Effector memory CD4-positive, alpha-beta T cell (primary cell): ENCODE data around the gene PCDHGA9.
"Not testable (repeated sequence)": the region's sequence is repeated elsewhere in the genome, so short reads cannot be mapped to it uniquely, and the experiment has no call there.

Source experiments
- DNase-seq, 3 donors: peaks; one replicate each; pipeline ENCODE4 v3.0.0-alpha.2; 2020
- H3K27ac ChIP-seq: 2 replicates; pipeline ENCODE4 v1.7.0; 2013; ENCODE audit warnings: mild to moderate bottlenecking, low read length, moderate library complexity; ENCODE audit not compliant: insufficient read depth, poor library complexity, severe bottlenecking
- H3K27me3 ChIP-seq: replicated peaks from 2 replicates; pipeline ENCODE4 v1.7.0; 2013; ENCODE audit warnings: mild to moderate bottlenecking, low read length; ENCODE audit not compliant: insufficient read depth, control insufficient read depth, poor library complexity, severe bottlenecking
- H3K36me3 ChIP-seq: 2 replicates; pipeline ENCODE4 v1.7.0; 2013; ENCODE audit warnings: mild to moderate bottlenecking, low read length, moderate library complexity; ENCODE audit not compliant: control insufficient read depth, insufficient read depth
- H3K4me1 ChIP-seq: 2 replicates; pipeline ENCODE4 v1.7.0; 2013; ENCODE audit warnings: low read length, mild to moderate bottlenecking; ENCODE audit not compliant: control insufficient read depth, insufficient read depth, poor library complexity, severe bottlenecking
- H3K4me3 ChIP-seq: 2 replicates; pipeline ENCODE4 v1.7.0; 2013; ENCODE audit warnings: low read length, low read depth, mild to moderate bottlenecking; ENCODE audit not compliant: insufficient read depth, poor library complexity, severe bottlenecking
- H3K9me3 ChIP-seq: 2 replicates; pipeline ENCODE4 v1.7.0; 2013; ENCODE audit warnings: mild to moderate bottlenecking, low read length, moderate library complexity; ENCODE audit not compliant: control insufficient read depth

The PCDHGA9 gene

DNA sequence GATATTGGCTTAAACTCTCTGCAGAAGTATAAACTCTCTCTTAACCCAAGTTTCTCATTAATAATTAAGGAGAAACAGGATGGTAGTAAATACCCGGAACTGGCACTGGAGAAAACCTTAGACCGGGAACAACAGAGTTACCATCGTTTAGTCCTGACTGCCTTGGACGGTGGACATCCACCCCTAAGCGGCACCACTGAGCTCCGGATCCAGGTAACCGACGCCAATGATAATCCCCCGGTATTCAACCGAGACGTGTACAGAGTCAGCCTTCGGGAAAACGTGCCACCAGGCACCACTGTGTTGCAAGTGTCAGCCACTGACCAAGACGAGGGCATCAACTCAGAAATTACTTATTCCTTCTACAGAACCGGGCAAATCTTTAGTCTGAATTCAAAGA is 4.0 kb upstream of the PCDHGA9 start:
- Histone ChIP-seq H3K27me3 (peaks cover 16% of the 10 kb centered on the region), H3K4me3 (no peak overlapping the region), H3K9me3 (peaks cover 4% of the 10 kb centered on the region), H3K4me1 (no peaks in the 10 kb centered on the region), H3K27ac (no peak overlapping the region), H3K36me3 (no peaks in the 10 kb centered on the region)
- no peak for DNase-seq

DNA sequence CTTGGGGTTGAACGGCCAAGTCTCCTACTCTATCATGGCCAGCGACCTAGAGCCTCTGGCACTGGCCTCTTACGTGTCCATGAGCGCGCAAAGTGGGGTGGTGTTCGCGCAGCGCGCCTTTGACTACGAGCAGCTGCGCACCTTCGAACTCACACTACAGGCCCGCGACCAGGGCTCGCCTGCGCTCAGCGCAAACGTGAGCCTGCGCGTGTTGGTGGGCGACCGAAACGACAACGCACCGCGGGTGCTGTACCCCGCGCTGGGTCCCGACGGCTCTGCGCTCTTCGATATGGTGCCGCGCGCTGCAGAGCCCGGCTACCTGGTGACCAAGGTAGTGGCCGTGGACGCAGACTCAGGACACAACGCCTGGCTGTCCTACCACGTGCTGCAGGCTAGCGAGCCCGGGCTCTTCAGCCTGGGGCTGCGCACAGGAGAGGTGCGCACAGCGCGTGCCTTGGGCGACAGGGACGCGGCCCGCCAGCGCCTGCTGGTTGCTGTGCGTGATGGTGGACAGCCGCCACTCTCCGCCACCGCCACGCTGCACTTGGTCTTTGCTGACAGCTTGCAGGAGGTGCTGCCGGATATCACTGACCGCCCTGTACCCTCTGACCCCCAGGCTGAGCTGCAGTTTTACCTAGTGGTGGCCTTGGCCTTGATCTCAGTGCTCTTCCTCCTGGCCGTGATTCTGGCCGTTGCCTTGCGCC is 2.9 kb upstream of the PCDHGA9 start:
- H3K27ac ChIP-seq: no peak overlapping the region
- DNase-seq: no peak
- no peak overlapping the region for H3K4me3 ChIP-seq
- H3K9me3 ChIP-seq: peaks cover 4% of the 10 kb centered on the region
- peaks cover 21% of the 10 kb centered on the region for H3K27me3 ChIP-seq
- H3K4me1 ChIP-seq: no peaks in the 10 kb centered on the region
- H3K36me3 ChIP-seq: no peaks in the 10 kb centered on the region

DNA sequence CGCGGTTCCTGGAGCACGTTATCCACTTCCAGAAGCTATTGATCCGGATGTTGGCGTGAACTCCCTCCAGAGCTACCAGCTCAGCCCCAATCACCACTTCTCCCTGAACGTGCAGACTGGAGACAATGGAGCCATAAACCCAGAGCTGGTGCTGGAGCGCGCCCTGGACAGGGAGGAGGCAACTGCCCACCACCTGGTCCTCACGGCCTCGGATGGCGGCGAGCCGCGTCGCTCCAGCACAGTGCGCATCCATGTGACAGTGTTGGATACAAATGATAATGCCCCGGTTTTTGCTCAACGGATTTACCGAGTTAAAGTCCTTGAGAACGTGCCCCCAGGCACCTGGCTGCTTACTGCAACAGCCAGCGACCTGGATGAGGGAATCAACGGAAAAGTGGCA is 809 bp downstream of the PCDHGA9 start:
- H3K36me3 ChIP-seq: no peaks in the 10 kb centered on the region
- peaks cover 4% of the 10 kb centered on the region for H3K9me3 ChIP-seq
- H3K27ac ChIP-seq: no peak overlapping the region
- DNase-seq: no peak
- no peak overlapping the region for H3K4me3 ChIP-seq
- H3K4me1 ChIP-seq: no peaks in the 10 kb centered on the region
- peaks cover 33% of the 10 kb centered on the region for H3K27me3 ChIP-seq

DNA sequence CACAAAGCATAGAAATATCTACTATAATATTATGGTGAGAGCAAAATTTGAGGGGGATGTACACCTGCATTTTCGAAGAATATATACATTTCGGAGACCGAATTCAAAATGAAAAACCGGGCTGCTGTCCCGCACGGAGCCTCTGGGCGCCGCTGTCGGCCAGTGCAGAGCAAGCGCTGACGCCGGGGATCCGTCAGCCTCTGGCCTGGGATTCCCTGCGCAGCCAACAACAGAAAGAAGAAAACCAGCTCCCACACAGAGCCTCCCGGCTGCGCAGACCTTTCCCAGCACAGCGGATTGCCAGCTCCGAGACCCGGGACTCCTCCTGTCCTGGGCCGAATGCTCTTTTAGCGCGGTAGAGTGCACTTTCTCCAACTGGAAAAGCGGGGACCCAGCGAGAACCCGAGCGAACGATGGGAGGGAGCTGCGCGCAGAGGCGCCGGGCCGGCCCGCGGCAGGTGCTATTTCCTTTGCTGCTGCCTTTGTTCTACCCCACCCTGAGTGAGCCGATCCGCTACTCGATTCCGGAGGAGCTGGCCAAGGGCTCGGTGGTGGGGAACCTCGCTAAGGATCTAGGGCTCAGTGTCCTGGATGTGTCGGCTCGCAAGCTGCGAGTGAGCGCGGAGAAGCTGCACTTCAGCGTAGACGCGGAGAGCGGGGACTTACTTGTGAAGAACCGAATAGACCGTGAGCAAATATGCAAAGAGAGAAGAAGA is 5.4 kb downstream of the PCDHGA9 start, which contains the start of gene PCDHGB6:
PCDHGB6 (plus strand) TSS at position 232 of the 716 bp plus-strand sequence; CDS start at position 414, 182 bp downstream.
- H3K27me3 ChIP-seq: peaks cover 39% of the 10 kb centered on the region
- not testable (repeated sequence) for H3K27ac ChIP-seq, H3K9me3 ChIP-seq, H3K4me1 ChIP-seq, H3K4me3 ChIP-seq, DNase-seq, H3K36me3 ChIP-seq

DNA sequence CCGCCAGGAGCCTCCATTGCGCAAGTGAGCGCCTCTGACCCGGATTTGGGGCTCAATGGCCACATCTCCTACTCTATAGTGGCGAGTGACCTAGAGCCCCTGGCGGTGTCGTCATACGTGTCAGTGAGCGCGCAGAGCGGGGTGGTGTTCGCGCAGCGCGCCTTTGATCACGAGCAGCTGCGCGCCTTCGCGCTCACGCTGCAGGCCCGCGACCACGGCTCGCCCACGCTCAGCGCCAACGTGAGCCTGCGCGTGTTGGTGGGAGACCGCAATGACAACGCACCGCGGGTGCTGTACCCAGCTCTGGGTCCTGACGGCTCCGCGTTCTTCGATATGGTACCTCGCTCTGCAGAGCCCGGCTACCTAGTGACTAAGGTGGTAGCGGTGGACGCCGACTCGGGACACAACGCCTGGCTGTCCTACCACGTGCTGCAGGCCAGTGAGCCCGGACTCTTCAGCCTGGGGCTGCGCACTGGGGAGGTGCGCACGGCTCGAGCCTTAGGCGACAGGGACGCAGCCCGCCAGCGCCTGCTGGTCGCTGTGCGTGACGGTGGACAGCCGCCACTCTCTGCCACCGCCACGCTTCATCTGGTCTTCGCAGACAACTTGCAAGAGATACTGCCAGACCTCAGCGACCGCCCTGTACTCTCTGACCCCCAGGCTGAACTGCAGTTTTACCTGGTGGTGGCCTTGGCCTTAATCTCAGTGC is 7.2 kb downstream of the PCDHGA9 start:
- Histone ChIP-seq H3K4me3 (no peak overlapping the region), H3K4me1 (peaks cover 4% of the 10 kb centered on the region), H3K27me3 (peaks cover 45% of the 10 kb centered on the region), H3K27ac (no peak overlapping the region), H3K36me3 (no peaks in the 10 kb centered on the region), H3K9me3 (peaks cover 3% of the 10 kb centered on the region)
- DNase-seq: no peak

DNA sequence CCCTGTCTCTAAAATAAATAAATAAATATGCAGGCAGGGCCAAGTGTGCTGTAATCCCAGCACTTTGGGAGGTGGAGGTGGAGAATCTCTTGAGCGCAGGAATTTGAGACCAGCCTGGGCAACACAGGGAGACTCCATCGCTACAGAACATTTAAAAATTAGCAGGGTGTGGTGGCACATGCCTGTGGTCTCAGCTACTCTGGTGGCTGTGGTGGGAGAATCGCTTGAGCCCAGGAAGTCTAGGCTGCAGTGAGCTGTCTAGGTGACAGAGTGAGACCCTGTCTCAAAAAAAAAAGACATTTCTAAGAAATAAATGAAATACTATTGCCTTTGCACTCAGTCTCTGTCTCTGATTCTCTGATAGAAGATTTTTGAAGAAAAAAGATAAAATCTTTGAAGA is 9.0 kb downstream of the PCDHGA9 start:
- no peak overlapping the region for H3K4me3 ChIP-seq
- H3K27ac ChIP-seq: no peak overlapping the region
- H3K36me3 ChIP-seq: no peaks in the 10 kb centered on the region
- no peak for DNase-seq
- peaks cover 3% of the 10 kb centered on the region for H3K9me3 ChIP-seq
- H3K27me3 ChIP-seq: peaks cover 54% of the 10 kb centered on the region
- H3K4me1 ChIP-seq: peaks cover 7% of the 10 kb centered on the region

DNA sequence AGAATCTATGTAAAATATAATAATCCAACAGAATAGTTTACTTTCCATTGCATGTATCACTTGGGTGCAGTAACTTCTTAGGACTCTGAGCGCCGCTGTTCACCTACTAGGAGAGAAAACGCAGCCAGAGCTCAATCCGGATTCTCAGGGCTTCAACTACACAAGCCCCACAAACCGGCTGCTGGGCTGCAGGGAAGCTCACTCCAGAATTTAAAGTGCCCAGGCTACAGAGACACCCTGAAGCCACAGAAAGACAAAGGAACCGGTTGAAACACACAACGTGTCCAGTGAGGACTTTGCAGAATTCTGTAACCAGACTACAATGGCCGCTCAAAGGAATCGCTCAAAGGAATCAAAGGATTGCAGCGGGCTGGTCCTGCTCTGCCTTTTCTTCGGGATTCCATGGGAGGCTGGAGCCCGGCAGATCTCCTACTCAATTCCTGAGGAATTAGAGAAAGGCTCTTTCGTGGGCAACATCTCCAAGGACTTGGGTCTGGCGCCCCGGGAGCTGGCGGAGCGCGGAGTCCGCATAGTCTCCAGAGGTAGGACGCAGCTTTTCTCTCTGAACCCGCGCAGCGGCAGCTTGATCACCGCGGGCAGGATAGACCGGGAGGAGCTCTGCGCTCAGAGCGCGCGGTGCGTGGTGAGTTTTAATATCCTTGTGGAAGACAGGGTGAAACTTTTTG is 10.4 kb downstream of the PCDHGA9 start, which contains the start of gene PCDHGA10:
PCDHGA10 (plus strand) TSS at position 134 of the 686 bp plus-strand sequence; CDS start at position 323, 189 bp downstream.
- H3K27me3 ChIP-seq: peaks cover 54% of the 10 kb centered on the region
- H3K4me3 ChIP-seq: peak within 1 kb of the TSS; percentile 37
- H3K9me3 ChIP-seq: peaks cover 3% of the 10 kb centered on the region
- peak in 2 of 3 donors; percentile 28 to 29 for DNase-seq
- H3K27ac ChIP-seq: no peak within 1 kb of the TSS
- no peaks in the 10 kb centered on the region for H3K36me3 ChIP-seq
- peaks cover 7% of the 10 kb centered on the region for H3K4me1 ChIP-seq

DNA sequence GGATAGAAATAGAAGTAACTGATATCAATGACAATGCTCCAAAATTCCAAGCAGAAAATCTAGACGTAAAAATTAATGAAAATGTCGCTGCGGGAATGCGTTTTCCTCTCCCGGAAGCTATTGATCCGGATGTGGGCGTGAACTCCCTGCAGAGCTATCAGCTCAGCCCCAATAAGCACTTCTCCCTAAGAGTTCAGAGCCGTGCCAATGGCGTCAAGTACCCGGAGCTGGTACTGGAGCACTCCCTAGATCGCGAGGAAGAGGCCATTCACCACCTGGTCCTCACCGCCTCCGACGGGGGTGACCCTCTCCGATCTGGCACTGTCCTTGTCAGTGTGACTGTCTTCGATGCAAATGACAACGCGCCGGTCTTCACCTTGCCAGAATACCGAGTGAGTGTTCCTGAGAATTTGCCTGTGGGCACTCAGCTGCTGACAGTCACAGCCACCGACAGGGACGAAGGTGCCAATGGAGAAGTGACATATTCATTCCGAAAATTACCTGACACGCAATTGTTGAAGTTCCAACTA is 11.0 kb downstream of the PCDHGA9 start:
- Histone ChIP-seq H3K9me3 (peaks cover 7% of the 10 kb centered on the region), H3K4me3 (peak overlapping the region; percentile 37), H3K27me3 (peaks cover 58% of the 10 kb centered on the region), H3K4me1 (peaks cover 7% of the 10 kb centered on the region), H3K36me3 (no peaks in the 10 kb centered on the region), H3K27ac (no peak overlapping the region)
- DNase-seq: no peak

DNA sequence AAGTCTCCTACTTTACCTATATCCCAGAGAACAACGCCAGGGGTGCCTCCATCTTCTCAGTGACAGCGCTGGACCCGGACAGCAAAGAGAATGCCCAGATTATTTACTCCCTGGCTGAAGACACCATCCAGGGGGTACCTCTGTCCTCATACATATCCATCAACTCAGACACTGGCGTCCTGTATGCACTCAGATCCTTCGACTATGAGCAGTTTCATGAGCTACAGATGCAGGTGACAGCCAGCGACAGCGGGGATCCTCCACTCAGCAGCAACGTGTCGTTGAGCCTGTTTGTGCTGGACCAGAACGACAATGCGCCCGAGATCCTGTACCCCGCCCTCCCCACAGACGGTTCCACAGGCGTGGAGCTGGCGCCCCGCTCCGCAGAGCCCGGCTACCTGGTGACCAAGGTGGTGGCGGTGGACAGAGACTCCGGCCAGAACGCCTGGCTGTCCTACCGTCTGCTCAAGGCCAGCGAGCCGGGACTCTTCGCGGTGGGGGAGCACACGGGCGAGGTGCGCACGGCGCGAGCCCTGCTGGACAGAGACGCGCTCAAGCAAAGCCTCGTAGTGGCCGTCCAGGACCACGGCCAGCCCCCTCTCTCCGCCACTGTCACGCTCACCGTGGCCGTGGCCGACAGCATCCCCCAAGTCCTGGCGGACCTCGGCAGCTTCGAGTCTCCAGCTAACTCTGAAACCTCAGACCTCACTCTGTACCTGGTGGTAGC is 12.1 kb downstream of the PCDHGA9 start:
- not testable (repeated sequence) for H3K4me3 ChIP-seq, H3K4me1 ChIP-seq, H3K9me3 ChIP-seq, H3K27ac ChIP-seq, DNase-seq, H3K36me3 ChIP-seq
- H3K27me3 ChIP-seq: peaks cover 61% of the 10 kb centered on the region
